Right cardiac atrium (tissue), 5 donors: ENCODE measurements around the gene RASSF10. TPM values are rescaled to one million over a fixed set of nuclear protein-coding genes. Genes with fewer than 3 reads are reported as not detected.

Source experiments
- ATAC-seq, 2 donors: fragments of 200-7000 bp; cut with Tn5 transposase; one replicate each; pipeline versions ENCODE4 v1.8.0 to v1.9.1; 2020; ENCODE audit warnings: moderate library complexity in 2 of 2, mild to moderate bottlenecking in 1 of 2
- DNase-seq, 3 donors: peaks; one replicate each; pipeline ENCODE4 v3.0.0-alpha.2; 2020
- H3K27ac ChIP-seq: one replicate; pipeline ENCODE4 v1.5.1; 2013; ENCODE audit warnings: mild to moderate bottlenecking, low read length, control low read depth, moderate library complexity
- H3K27me3 ChIP-seq: one replicate; pipeline ENCODE4 v1.6.1; 2013; ENCODE audit not compliant: control insufficient read depth, insufficient read depth
- H3K4me1 ChIP-seq: one replicate; pipeline ENCODE4 v1.6.1; 2013; ENCODE audit warnings: low read length; ENCODE audit not compliant: control insufficient read depth, insufficient read depth
- H3K4me3 ChIP-seq: one replicate; pipeline ENCODE4 v1.5.1; 2013; ENCODE audit warnings: low read length, control low read depth
- H3K9me3 ChIP-seq: one replicate; pipeline ENCODE4 v1.6.1; 2013; ENCODE audit warnings: low read length; ENCODE audit not compliant: control insufficient read depth
- WGBS: extraction: QIAGEN DNeasy Blood & Tissue Kit; methylation state at CpG from one replicate; pipeline ENCODE4 v1.1.7; 2013; 5-methylcytosine and 5-hydroxymethylcytosine counted together
- intact Hi-C, 4 donors: fragments of 100-400 bp; cut with DNase I; formaldehyde crosslinking; loops; one replicate each; pipeline versions ENCODE4 v1.11.0 to v1.14.0; 2022 to 2023
- polyA plus RNA-seq: library from polyadenylated mRNA; stranded (reverse); fragments of 200-250 nt; gene quantifications from one replicate; pipeline ENCODE4 v1.2.3, GENCODE V29; 2013
- total RNA-seq, 4 donors: library from RNA; stranded (reverse); fragmentation: NEBNext Ultra II Directional; extraction: Animal tissue kit (Norgen Biotek cat#: 25700); gene quantifications; one replicate each; pipeline ENCODE4 v1.2.1, GENCODE V29; 2021
- donor health status: healthy with polysubstance abuse.
- donor health status: DM: no; HTN: yes; CAD: no.
- donor health status: DM: no; HTN: no; CAD: no.
- donor health status: DM: no; HTN: yes; CAD: no; lungs with severe emphysema.
- donor health status: DM: yes; HTN: yes; CAD: no.

RASSF10 gene
- total and polyA plus RNA-seq, 5 donors: 0.27 to 3.1 (median 1.7) TPM

DNA sequence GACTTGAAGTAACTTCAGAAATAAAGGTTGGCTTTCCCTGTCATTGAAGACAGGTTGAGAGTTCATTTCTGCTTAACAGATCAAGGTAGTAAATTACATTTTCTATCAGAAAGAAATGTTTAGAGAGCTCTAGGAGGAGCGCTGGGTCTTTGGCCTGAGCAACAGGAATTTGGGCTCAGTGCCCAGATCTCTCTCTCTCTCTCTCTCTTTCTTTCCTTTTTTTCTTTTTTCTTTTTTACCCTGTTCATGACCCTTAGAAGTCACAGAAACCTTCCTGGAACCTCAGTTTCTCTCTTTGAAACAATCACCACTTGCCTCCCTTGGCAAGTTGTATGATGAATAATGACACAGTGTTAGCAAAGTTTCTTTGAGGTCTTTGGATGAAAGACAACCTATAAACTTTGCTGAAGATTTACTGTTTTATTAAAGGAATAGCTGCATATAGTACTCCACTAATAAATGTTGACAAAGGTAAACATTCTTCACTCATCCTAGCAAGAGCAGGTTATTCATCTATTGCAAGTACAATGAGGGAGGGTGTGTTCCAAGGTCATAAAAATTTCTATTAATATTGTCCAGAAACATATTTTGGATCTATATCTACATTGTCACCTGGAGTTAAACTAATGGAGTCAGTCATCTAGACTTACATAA is 35.5 kb upstream of the RASSF10 start:
- H3K4me1 ChIP-seq: no peaks in the 10 kb centered on the region
- H3K27me3 ChIP-seq: no peaks in the 10 kb centered on the region
- no peak for DNase-seq
- ATAC-seq: no peak
- H3K27ac ChIP-seq: no peak overlapping the region
- no peak overlapping the region for H3K4me3 ChIP-seq
- no peaks in the 10 kb centered on the region for H3K9me3 ChIP-seq
- WGBS: 49% methylated on average over 1 of the region's 1 CpG
- intact Hi-C loops: loop anchor here in 1 of 4 donors (10.0 kb wide), 1 partner anchor 371 kb away; no protein-coding TSS in a partner anchor

DNA sequence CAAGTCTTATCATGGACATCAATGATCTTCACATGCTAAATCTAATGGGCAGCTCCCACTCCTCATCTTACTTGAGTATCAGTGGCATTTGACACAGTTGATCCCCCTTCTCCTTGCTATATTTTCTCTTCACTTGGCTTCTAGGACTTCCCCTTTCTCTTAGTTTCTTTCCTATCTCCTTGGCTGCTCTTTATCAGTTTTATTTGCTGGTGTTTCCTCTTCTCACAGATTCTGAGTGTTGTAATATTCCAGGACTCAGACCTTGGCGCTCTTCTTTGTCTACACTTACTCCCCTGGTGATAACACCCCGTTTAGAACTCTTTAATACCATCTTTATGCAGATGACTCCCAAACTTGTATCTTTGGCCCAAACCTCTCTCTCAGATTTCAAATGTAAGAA is 33.9 kb upstream of the RASSF10 start:
- ATAC-seq (peak; percentile 36 to 66), DNase-seq (no peak)
- H3K4me1 ChIP-seq: no peaks in the 10 kb centered on the region
- H3K9me3 ChIP-seq: no peaks in the 10 kb centered on the region
- H3K27me3 ChIP-seq: no peaks in the 10 kb centered on the region
- H3K4me3 ChIP-seq: no peak overlapping the region
- intact Hi-C loops: loop anchor here in 1 of 4 donors (10.0 kb wide), 1 partner anchor 370 kb away; no protein-coding TSS in a partner anchor
- no peak overlapping the region for H3K27ac ChIP-seq
- WGBS: 20% methylated on average over 2 of the region's 2 CpGs

- no peak for DNase-seq
- Histone ChIP-seq H3K4me3 (no peak overlapping the region), H3K27me3 (no peaks in the 10 kb centered on the region), H3K4me1 (no peaks in the 10 kb centered on the region), H3K27ac (no peak overlapping the region), H3K9me3 (no peaks in the 10 kb centered on the region)
- ATAC-seq: no peak
- intact Hi-C loops: loop anchor here in 1 of 4 donors (10.0 kb wide), 1 partner anchor 365 kb away; no protein-coding TSS in a partner anchor
- 49% methylated on average over 8 of the region's 8 CpGs for WGBS
These were observed 29.0 kb upstream of the RASSF10 start for GRCh38 chr11:12979928-12980689.

GRCh38 chr11:12981676-12982522 is 27.2 kb upstream of the RASSF10 start:
- H3K9me3 ChIP-seq: no peaks in the 10 kb centered on the region
- no peak for ATAC-seq
- H3K27me3 ChIP-seq: no peaks in the 10 kb centered on the region
- DNase-seq: no peak
- H3K4me3 ChIP-seq: no peak overlapping the region
- intact Hi-C loops: no loop called here
- H3K27ac ChIP-seq: no peak overlapping the region
- H3K4me1 ChIP-seq: no peaks in the 10 kb centered on the region
- WGBS: 69% methylated on average over 3 of the region's 3 CpGs

DNA sequence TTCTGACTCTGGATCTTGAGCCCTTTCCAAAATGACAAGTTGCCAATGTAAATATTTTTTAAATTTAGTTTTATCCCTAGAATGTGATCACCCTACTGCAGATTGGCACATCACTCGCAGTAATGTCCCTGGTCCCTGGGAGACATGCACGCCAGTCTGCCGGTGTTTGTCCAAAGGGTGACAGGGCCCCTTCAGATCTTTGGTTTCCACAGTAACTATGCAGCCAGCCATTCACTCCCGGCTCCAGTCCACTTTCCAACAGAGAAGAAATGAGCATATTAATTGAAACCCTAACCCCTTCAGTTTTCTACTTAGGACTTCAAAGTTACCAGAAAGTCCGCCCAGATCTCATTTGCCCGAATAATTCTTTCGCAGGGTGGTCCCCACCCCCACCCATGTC is 25.8 kb upstream of the RASSF10 start:
- DNase-seq (no peak), ATAC-seq (no peak)
- intact Hi-C loops: no loop called here
- H3K4me1 ChIP-seq: no peaks in the 10 kb centered on the region
- no peaks in the 10 kb centered on the region for H3K27me3 ChIP-seq
- H3K27ac ChIP-seq: no peak overlapping the region
- H3K9me3 ChIP-seq: no peaks in the 10 kb centered on the region
- H3K4me3 ChIP-seq: no peak overlapping the region
- 80% methylated on average over 7 of the region's 7 CpGs for WGBS

GRCh38 chr11:12986194-12986898 is 22.8 kb upstream of the RASSF10 start:
- H3K4me3 ChIP-seq: no peak overlapping the region

GRCh38 chr11:12989428-12990161 is 19.5 kb upstream of the RASSF10 start:
- ATAC-seq (no peak), DNase-seq (no peak)
- no peak overlapping the region for H3K27ac ChIP-seq
- WGBS: 79% methylated on average over 13 of the region's 13 CpGs
- no peaks in the 10 kb centered on the region for H3K4me1 ChIP-seq
- H3K4me3 ChIP-seq: no peak overlapping the region
- no peaks in the 10 kb centered on the region for H3K9me3 ChIP-seq
- no peaks in the 10 kb centered on the region for H3K27me3 ChIP-seq
- intact Hi-C loops: no loop called here

More at GRCh38 chr11:12986194-12986898, 22.8 kb upstream of the RASSF10 start:
- ATAC-seq (no peak), DNase-seq (no peak)
- Histone ChIP-seq H3K9me3 (no peaks in the 10 kb centered on the region), H3K27me3 (no peaks in the 10 kb centered on the region), H3K4me1 (no peaks in the 10 kb centered on the region), H3K27ac (no peak overlapping the region)
- 69% methylated on average over 8 of the region's 8 CpGs for WGBS
- intact Hi-C loops: no loop called here

GRCh38 chr11:12990162-12990480 is 19.0 kb upstream of the RASSF10 start:
- Histone ChIP-seq H3K4me1 (no peaks in the 10 kb centered on the region), H3K4me3 (no peak overlapping the region), H3K27me3 (no peaks in the 10 kb centered on the region), H3K27ac (no peak overlapping the region), H3K9me3 (no peaks in the 10 kb centered on the region)
- ATAC-seq (no peak), DNase-seq (no peak)
- 96% methylated on average over 1 of the region's 1 CpG for WGBS
- intact Hi-C loops: no loop called here

DNA sequence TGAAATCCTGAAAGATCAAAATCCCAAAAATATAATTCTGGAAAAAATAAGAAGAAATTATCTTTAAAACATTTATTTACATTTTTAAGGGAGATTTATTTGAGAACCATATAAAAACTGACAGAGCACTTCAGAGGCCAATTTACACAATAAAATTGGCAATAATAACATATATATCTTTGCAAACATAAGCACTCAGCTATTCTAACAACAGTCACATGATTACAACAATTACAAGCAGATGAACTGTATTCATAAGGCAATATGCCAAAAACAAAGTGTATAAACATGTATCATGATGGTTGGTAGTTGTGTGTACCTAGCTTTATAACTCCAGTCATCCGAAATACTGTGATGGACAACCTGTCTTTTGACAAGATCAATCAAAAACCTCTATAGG is 17.7 kb upstream of the RASSF10 start:
- Histone ChIP-seq H3K4me1 (no peaks in the 10 kb centered on the region), H3K9me3 (no peaks in the 10 kb centered on the region), H3K4me3 (no peak overlapping the region), H3K27ac (no peak overlapping the region), H3K27me3 (no peaks in the 10 kb centered on the region)
- WGBS: 92% methylated on average over 1 of the region's 1 CpG
- ATAC-seq (no peak), DNase-seq (no peak)
- intact Hi-C loops: no loop called here

DNA sequence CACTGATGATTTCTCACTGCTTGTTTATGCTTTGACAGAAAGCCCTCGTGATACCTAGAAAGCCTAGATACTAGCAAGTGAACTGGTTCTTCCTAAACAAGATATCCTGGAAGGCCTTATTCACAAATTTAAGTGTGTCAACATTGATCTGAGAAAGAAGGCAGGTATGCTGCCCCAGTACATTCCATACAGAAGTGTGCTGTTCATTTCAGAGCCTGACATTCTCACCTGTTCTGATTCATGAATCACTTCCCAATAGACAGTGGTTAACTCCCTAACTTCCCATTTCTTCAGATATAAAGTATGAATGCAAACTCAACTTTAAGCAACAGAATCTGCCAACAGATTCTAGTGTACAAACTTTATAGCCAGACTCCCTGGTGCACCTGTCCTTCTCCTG is 15.5 kb upstream of the RASSF10 start:
- no peaks in the 10 kb centered on the region for H3K4me1 ChIP-seq
- 82% methylated on average over 1 of the region's 1 CpG for WGBS
- H3K4me3 ChIP-seq: no peak overlapping the region
- H3K27ac ChIP-seq: no peak overlapping the region
- DNase-seq (no peak), ATAC-seq (no peak)
- no peaks in the 10 kb centered on the region for H3K27me3 ChIP-seq
- intact Hi-C loops: no loop called here
- no peaks in the 10 kb centered on the region for H3K9me3 ChIP-seq
